GM12872 (cell line): Measurements from ENCODE around the gene MED1.

ENCODE experiments used
- CTCF ChIP-seq: IDR thresholded peaks from 3 replicates; pipeline ENCODE4 v1.5.1; 2011; ENCODE audit warnings: low read depth, mild to moderate bottlenecking, low read length, moderate library complexity; ENCODE audit not compliant: insufficient read depth

MED1 gene

GRCh38 chr17:39391448-39391847, 59.6 kb downstream of the MED1 start:
- TF ChIP-seq CTCF, result no peak

- TF ChIP-seq CTCF, result no peak
Measured at GRCh38 chr17:39385040-39385439, 66.0 kb downstream of the MED1 start.

- TF ChIP-seq CTCF, result no peak
Measured at GRCh38 chr17:39380144-39380543, 70.9 kb downstream of the MED1 start.

- no peak for TF ChIP-seq CTCF
Measured at GRCh38 chr17:39376434-39376833, 74.6 kb downstream of the MED1 start.

- no peak for TF ChIP-seq CTCF
Measured at GRCh38 chr17:39365872-39366271, 85.2 kb downstream of the MED1 start.

GRCh38 chr17:39365242-39365641, 85.8 kb downstream of the MED1 start:
- no peak for TF ChIP-seq CTCF

GRCh38 chr17:39364236-39365025, 86.6 kb downstream of the MED1 start:
- TF ChIP-seq CTCF, result no peak
